ENCODE data around the gene NDUFS6. TPM values are rescaled to one million over a fixed set of nuclear protein-coding genes. Genes with fewer than 3 reads are reported as not detected.

The NDUFS6 gene
- total and polyA plus RNA-seq, 8 donors = 26.8 to 55.8 (median 40.7) TPM

- DNase-seq (no peak), ATAC-seq (no peak)
- TF ChIP-seq, protein P1, sequence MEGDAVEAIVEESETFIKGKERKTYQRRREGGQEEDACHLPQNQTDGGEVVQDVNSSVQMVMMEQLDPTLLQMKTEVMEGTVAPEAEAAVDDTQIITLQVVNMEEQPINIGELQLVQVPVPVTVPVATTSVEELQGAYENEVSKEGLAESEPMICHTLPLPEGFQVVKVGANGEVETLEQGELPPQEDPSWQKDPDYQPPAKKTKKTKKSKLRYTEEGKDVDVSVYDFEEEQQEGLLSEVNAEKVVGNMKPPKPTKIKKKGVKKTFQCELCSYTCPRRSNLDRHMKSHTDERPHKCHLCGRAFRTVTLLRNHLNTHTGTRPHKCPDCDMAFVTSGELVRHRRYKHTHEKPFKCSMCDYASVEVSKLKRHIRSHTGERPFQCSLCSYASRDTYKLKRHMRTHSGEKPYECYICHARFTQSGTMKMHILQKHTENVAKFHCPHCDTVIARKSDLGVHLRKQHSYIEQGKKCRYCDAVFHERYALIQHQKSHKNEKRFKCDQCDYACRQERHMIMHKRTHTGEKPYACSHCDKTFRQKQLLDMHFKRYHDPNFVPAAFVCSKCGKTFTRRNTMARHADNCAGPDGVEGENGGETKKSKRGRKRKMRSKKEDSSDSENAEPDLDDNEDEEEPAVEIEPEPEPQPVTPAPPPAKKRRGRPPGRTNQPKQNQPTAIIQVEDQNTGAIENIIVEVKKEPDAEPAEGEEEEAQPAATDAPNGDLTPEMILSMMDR (IDR thresholded peaks at IDR 0.05) = no peak
- intact Hi-C loops (cut with DNase I) = no loop called here
- Histone ChIP-seq H3K4me3 (no peak overlapping the region), H3K4me1 (peaks cover 0 to 27% of the 10 kb centered on the region in 2 donors), H3K36me3 (peaks cover 0 to 62% of the 10 kb centered on the region in 2 donors), H3K9me3 (no peaks in the 10 kb centered on the region), H3K27ac (no peak overlapping the region), H3K27me3 (no peaks in the 10 kb centered on the region)
These were observed 2.0 kb downstream of the NDUFS6 start for GRCh38 chr5:1803192-1803591.

- no peak overlapping the region for H3K27ac ChIP-seq
- DNase-seq (no peak), ATAC-seq (no peak)
- no peaks in the 10 kb centered on the region for H3K27me3 ChIP-seq
- TF ChIP-seq, protein P1 (IDR thresholded peaks at IDR 0.05) = no peak
- intact Hi-C loops (cut with DNase I) = no loop called here
- H3K9me3 ChIP-seq = no peaks in the 10 kb centered on the region
- H3K4me1 ChIP-seq = peaks cover 0 to 20% of the 10 kb centered on the region in 2 donors
- H3K36me3 ChIP-seq = peaks cover 0 to 66% of the 10 kb centered on the region in 2 donors
- H3K4me3 ChIP-seq = no peak overlapping the region
These were observed 2.9 kb downstream of the NDUFS6 start for GRCh38 chr5:1804001-1804690.

DNA sequence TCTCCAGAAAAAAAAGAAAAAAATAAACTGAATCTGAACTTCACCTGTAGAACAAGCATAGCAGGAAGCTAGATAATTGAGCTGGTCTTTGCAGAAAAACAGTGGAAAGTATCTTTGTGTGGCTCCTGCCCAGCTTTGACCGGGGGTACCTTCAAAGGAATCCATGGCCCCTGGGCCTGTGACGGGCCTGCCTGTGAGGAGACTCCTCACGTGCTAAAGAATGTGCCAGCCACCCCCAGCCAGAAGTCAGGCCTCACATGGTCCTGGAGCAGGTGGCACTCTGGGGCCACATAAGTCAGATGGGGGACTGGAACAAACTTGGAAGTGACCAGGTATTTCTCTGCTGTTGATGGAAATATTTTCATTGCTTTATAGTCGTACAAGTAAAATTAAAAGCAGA lies 4.1 kb downstream of the NDUFS6 start:
- TF ChIP-seq, protein P1 (IDR thresholded peaks at IDR 0.05) = no peak
- H3K36me3 ChIP-seq = peaks cover 0 to 78% of the 10 kb centered on the region in 2 donors
- peaks cover 0 to 18% of the 10 kb centered on the region in 2 donors for H3K4me1 ChIP-seq
- no peak overlapping the region for H3K27ac ChIP-seq
- no peaks in the 10 kb centered on the region for H3K9me3 ChIP-seq
- no peak overlapping the region for H3K4me3 ChIP-seq
- ATAC-seq (no peak), DNase-seq (no peak)
- no peaks in the 10 kb centered on the region for H3K27me3 ChIP-seq
- intact Hi-C loops (cut with DNase I) = no loop called here

DNA sequence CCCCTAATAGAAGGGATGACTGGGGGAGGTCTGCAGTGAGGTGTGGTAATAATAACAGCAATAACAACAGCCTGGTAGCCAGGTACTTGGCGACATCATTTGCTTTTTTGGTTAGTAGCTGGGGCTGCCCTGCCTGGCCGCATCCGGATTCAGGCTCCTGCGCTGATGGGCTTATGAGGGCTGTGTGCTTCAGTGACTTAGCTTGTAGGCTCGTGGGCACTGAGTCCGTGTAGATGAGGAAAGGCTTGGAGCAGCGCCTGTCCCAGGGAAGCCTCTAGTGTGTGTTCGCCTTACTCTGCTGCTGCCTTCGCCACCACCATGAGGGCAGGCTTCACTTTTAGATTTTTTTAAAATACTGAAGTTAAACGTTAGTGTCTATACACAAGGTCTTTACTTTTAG lies 4.5 kb downstream of the NDUFS6 start:
- H3K27ac ChIP-seq = no peak overlapping the region
- DNase-seq = no peak
- TF ChIP-seq, protein P1 (IDR thresholded peaks at IDR 0.05) = no peak
- no peaks in the 10 kb centered on the region for H3K9me3 ChIP-seq
- no peak overlapping the region for H3K4me3 ChIP-seq
- intact Hi-C loops (cut with DNase I) = no loop called here
- H3K36me3 ChIP-seq = peaks cover 0 to 82% of the 10 kb centered on the region in 2 donors
- H3K27me3 ChIP-seq = no peaks in the 10 kb centered on the region
- peaks cover 0 to 18% of the 10 kb centered on the region in 2 donors for H3K4me1 ChIP-seq
- ATAC-seq = no peak

GRCh38 chr5:1806199-1806598 lies 5.0 kb downstream of the NDUFS6 start:
- intact Hi-C loops (cut with DNase I) = no loop called here
- Histone ChIP-seq H3K27ac (no peak overlapping the region), H3K36me3 (peaks cover 0 to 86% of the 10 kb centered on the region in 2 donors), H3K4me3 (no peak overlapping the region), H3K27me3 (no peaks in the 10 kb centered on the region), H3K4me1 (peaks cover 0 to 18% of the 10 kb centered on the region in 2 donors), H3K9me3 (no peaks in the 10 kb centered on the region)
- no peak for DNase-seq
- TF ChIP-seq, protein P1 (IDR thresholded peaks at IDR 0.05) = no peak
- ATAC-seq = no peak
